Endothelial cell of hepatic sinusoid (primary cell): ENCODE data around the gene TMEM236.

ENCODE experiments used
- in situ Hi-C: cut with HindIII; loops from 2 replicates; pipeline ENCODE4 v1.10.0; 2017; ENCODE audit warnings: low sequenced_read_pairs

TMEM236 gene

GRCh38 chr10:17785276-17785930 is 33.4 kb downstream of the TMEM236 start:
- in situ Hi-C loops, result no loop called here

DNA sequence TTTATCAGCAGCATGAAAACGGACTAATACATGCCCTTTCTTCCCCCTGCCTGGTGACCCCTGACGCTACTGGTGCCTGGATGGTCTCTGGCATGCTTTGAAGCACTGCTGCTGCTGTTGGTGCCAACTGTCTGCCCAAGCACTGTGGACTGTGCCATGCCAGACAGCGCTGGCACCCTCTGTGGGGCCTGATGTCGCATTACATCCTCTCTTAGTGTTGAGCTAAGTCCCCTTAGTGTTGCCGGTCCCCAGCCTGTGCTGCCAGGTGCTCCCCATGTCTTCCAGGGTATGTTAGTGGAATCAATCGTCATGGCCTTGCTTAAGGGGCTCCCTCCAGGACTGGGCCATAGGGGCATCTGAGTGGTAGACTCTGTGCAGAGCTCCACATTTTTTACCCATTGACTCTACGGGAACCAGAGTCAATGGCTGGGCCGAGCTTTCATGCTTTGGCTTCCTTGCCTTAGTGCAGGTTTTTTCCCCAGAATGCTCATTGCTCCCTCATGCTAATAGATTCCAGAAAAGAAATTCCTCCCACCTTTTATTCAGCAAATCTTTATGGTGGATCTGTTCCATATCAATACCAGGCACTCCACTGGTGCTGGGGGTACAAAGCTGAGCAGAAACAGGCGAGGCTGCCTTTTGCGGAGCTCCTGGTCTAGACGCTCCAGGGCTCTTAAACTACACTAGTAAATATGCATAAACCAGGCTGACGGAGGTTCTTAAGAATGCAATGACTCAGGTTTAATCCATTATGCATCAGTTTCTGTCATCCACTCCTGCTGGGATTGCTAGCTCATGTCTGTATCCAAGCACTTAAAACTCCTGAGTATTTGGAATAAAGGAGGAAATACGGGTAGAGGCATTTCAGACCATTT is 35.3 kb downstream of the TMEM236 start:
- in situ Hi-C loops, result no loop called here

DNA sequence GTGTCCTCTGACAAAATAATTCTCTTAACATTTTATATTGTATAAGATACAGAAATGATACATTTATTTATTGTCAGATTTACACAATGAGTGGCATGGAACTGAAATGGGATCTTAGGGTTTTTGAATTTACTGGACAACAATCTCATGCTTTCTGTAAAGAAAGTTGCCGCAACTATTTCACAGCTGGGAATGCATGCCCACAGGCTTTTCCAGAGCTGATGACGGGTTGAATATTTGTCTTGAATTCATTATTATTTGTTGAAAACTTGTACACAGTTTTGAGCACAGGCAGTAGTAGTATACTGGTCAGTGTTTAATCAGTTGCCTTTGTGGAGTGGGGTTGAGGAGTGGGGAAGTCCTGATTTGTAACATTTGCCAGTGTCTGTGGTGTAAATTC is 36.6 kb downstream of the TMEM236 start:
- in situ Hi-C loops, result no loop called here

DNA sequence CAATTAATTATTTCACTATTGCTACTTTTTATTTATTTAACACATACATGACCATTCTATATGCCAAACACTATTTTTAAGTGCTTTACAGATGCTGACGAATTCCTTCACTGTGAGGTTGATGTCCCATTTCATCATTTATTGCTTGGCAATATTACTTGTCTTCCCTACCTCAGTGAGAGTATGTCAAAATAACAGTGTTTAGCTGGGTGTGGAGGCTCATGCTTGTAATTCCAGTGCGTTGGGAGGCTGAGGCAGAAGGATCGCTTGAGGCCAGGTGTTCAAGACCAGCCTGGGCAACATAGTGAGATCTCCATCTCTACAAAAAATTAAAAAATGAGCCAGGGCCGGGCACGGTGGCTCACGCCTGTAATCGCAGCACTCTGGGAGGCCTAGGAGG is 37.4 kb downstream of the TMEM236 start:
- in situ Hi-C loops, result no loop called here

DNA sequence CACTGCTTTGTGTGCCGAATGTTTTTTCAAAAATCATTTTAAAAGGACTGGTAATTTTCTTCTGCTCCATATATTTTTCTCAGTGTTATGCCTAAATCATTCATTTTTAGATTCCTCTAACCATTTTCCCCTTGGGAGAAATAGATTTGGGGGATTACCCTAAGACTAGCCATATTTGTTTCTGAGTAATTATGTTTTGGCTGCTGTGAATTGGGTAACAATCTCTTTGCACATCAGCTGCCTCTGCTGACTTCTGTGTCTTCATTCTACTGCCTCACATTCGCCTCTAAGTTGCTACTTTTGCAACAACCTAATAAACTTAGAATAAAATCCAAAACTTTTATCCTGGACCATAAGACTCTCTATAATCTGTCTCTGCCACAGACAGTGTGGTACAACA is 38.6 kb downstream of the TMEM236 start:
- in situ Hi-C loops, result no loop called here

DNA sequence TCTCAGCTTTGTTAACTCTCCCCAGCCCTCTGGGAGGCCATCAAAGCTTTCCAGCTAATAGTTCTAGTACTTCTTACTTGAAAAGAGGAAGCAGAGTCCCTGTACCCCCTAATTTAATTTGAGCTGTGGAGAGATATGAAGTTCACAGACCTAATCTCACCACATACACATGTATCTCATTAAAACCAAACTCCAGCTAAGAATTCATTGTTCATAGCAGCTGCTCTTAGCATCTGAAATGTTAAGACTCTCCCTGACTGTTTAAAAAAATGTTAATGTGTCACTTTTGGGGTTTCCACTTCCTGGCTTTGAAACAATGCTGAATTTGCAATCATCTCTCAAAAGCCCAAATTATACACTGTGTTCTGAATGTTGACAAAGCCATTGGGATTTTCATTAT is 41.0 kb downstream of the TMEM236 start:
- in situ Hi-C loops, result no loop called here

- in situ Hi-C loops, result no loop called here
Observed at GRCh38 chr10:17793823-17794644, 42.0 kb downstream of the TMEM236 start.

DNA sequence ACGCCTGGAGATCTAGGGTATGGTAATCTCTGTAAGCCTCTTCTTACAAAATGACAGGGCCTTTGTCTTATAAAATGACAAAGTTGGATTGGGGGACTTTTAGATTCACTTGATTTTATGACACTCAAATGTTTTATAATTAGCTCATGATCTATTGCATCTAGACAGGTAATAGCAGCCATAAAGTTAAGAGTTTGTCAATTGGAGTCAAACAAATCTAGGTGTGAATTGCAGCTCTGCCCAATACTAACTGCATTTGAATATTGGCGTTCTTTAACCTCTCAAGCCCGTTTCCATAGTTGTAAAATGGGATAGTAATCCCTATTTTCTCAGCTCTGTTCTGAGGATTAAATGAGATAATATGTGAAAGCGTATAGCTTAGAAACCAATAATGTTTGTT is 43.1 kb downstream of the TMEM236 start:
- in situ Hi-C loops, result no loop called here

DNA sequence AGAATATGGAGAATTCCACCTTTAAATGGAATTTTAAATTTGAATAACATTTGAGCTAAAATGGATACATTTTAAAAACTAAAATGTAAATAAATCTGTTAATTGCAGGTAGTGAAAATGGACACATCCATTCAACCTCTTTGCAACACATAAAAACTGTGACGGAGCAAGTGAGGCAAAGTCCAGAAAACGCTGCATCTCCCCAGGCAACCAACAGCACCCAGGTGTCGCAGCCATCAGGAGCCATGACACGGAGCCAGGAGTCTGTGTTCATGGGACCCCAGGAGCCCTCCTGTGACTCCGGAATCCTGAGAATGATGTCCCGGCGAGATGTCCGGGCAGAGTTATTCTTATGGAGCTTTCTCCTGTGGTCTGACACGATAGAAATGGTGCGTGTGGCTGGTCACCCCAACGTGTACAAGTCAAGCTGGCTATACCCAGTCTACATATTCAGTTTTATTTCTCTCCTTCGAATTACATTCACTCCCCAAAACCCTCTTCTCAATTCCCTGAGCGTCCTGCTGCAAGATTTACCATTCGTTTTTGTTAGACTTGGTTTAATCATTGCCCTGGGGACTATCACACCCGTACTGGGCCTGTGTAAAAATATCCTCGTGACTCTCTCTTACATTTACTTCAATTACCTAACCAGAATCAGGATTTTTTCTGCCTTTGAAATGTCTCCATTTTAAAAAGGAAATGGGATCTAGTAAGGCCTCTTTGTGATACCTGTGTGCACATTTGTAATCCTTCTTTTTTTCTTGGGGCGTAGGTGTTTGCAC is 44.0 kb downstream of the TMEM236 start:
- in situ Hi-C loops, result no loop called here

- in situ Hi-C loops, result no loop called here
Observed at GRCh38 chr10:17801507-17801906, 49.5 kb downstream of the TMEM236 start.

DNA sequence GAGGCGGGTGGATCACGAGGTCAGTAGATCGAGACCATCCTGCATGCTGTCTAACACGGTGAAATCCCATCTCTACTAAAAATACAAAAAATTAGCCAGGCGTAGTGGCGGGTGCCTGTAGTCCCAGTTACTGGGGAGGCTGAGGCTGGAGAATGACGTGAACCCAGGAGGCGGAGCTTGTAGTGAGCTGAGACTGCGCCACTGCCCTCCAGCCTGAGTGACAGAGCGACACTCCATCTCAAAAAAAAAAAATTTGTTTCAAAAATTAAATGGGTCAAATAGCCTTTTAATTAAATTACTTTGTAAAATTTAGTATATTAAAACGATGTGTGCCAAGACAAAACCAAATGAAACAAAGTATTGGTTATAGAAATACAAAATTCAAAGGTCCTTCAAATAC is 50.3 kb downstream of the TMEM236 start:
- in situ Hi-C loops, result no loop called here

GRCh38 chr10:17802976-17803375 is 51.0 kb downstream of the TMEM236 start:
- in situ Hi-C loops, result no loop called here

- in situ Hi-C loops, result no loop called here
Observed at GRCh38 chr10:17805330-17805729, 53.3 kb downstream of the TMEM236 start.

DNA sequence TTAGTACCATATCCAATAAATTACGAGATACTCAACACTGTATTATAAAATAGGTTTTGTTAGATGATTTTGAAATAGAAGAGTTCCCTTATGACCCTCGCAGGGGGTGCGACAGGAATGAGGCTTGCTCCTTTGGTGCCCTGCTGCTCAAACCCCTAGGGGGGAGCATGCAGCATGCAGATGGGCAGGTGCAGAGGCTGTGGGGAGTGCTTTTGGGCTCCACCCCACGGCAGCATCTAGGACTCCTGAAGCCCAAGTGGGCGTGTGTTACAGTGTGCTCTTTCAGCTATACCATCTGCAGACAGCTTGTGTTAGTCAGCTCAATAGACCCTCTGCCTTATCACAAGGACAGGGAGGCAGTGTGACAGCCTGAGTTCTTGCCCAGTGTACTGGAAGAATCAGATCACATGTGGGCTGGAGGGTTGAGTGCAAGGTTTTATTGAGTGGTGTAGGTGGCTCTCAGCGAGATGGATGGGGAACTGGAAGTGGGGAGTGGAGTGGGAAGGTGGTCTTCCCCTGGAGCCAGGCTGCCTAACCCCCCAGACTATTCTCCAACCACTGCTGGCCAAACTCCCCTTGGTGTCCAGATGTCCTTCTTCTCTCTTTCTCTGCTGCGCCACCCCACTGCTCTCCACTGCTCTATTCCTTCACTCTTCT is 54.0 kb downstream of the TMEM236 start:
- in situ Hi-C loops, result no loop called here

DNA sequence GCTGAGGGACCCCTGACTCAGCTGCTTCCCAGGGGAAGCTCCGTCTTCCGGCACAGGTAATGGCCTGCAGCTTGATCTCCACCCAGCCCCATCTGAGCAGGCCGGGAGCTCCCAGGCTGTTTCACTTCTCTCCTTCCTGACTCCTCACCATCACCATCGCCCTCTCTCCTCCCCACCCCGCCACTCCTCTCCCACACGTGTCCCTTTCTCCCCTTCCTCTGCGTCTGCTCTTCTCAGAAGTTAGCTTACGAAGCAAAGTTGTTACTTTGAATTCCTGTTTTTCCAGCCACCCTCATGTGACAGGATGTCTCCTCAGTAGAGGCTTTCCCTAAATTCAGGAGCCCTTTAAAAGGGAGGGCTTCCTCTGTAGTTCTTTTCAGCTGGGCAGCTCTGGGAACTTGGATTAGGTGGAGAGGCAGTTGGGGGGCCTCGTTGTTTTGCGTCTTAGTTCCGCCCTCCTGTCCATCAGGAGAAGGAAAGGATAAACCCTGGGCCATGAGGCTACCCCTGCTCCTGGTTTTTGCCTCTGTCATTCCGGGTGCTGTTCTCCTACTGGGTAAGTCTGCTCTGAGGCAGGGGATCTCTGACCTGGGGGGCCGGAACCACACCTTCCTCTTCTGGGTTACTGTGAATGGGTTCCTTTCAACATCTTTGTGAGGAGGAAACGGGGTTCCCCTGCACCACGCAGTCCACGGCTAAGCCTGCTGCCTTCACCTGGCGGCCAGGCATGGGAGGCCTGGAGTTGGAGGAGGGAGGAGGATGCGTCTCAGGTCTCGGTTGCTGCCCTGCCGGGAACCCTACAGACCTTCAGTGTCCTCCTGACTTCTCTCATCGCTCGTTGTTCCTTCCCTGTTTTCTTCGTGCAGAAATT is 57.2 kb downstream of the TMEM236 start, which contains the start of gene MRC1:
Gene MRC1, plus strand, starts transcription at position 378 of the 871 bp plus-strand sequence. Its CDS starts 118 bp downstream, at position 496.
- in situ Hi-C loops, result no loop called here

DNA sequence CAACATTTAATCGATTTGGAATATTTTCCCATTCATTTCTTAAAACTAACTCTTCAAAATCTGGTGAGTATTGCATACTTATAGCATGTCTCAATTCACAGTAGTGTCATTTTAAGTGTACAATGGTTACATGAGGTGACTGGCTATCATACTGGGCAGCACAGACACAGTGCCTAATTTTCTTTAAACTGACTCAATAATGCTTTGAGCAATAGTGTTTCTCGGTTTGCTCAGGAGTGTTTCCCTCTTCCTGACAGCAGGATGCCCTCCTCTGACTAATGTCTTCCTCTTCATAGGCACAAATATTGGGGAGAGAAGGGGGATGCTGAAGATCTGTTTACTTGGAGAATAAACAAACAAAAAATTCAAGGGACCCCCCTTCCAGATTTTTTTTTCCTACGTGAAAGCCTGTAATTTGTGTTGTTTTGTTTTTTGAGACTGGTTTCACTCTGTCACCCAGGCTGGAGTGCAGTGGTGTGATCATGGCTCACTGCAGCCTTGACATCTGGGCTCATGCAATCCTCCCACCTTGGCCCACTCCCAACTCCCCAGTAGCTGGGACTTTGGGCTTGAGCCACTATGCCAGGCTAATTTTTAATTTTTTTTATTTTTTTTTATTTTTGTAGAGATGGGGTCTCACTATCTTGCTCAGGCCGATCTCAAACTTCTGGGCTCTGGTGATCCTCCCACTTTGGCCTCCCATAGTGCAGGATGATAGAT is 59.3 kb downstream of the TMEM236 start:
- in situ Hi-C loops, result no loop called here

DNA sequence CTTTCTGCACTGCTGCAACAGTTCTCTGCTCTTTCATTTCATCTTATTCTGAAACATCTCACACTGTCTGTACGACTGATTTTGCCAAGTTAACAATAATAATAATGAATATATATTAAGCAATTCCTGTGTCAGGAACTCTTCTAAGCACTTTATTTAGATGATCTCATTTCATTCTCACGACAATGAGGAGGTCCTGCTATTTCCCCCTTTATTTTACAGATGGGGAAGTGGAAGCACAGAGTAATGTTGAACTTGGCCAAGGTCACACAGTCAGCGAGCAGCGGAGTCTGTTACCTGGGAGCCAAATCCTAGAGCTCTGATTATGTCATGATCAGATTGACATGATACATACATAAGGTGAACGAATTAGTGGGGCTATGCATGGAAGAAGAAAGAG is 63.0 kb downstream of the TMEM236 start:
- in situ Hi-C loops, result no loop called here

GRCh38 chr10:17816199-17816598 is 64.2 kb downstream of the TMEM236 start:
- in situ Hi-C loops, result no loop called here

GRCh38 chr10:17817316-17817715 is 65.3 kb downstream of the TMEM236 start:
- in situ Hi-C loops, result no loop called here
